PC-3 (cell line): ENCODE measurements around the gene DLGAP1. TPM values are rescaled to one million over a fixed set of nuclear protein-coding genes. Genes with fewer than 3 reads are reported as not detected.

ENCODE experiments used
- ATAC-seq: fragments of 200-7000 bp; cut with Tn5 transposase; 2 replicates; pipeline ENCODE4 v1.9.1; 2020; ENCODE audit warnings: mild to moderate bottlenecking, moderate library complexity
- BruUV-seq: library from RNA; stranded (reverse); fragments of 400-500 nt; replicated peaks from 2 replicates; lab custom pipeline; 2021; lab: Mats Ljungman, UMichigan
- CTCF ChIA-PET: fragments of 300-600 bp; sonication (Branson Sonifier 250); formaldehyde crosslinking; loops from one replicate; lab custom pipeline; 2022; ENCODE audit warnings: antibody characterized with exemption; lab: Charles Lee
- POLR2A ChIA-PET: fragments of 300-600 bp; sonication (Branson Sonifier 250); formaldehyde crosslinking; loops from one replicate; lab custom pipeline; 2022; ENCODE audit warnings: antibody characterized with exemption; ENCODE audit not compliant: unreplicated experiment; lab: Charles Lee
- DNase-seq: peaks from one replicate; pipeline ENCODE4 v3.0.0-alpha.2; 2015
- H2AFZ ChIP-seq: fragments of 300-600 bp; sonication (generic); 2 replicates; pipeline ENCODE4 v1.6.0; 2016; ENCODE audit warnings: antibody characterized with exemption, low read length
- H3F3A ChIP-seq: fragments of 300-600 bp; sonication (generic); one replicate; pipeline ENCODE4 v1.6.0; 2017; ENCODE audit warnings: antibody characterized with exemption, low read length, control low read depth, mild to moderate bottlenecking; ENCODE audit not compliant: unreplicated experiment
- H3K27ac ChIP-seq: fragments of 300-600 bp; sonication (generic); 2 replicates; pipeline ENCODE4 v1.5.1; 2016; ENCODE audit warnings: mild to moderate bottlenecking, low read length
- H3K27me3 ChIP-seq: fragments of 300-600 bp; sonication (generic); 2 replicates; pipeline ENCODE4 v1.6.1; 2016; ENCODE audit warnings: low read length, mixed read lengths
- H3K36me3 ChIP-seq: fragments of 300-600 bp; sonication (generic); 2 replicates; pipeline ENCODE4 v1.6.1; 2016; ENCODE audit warnings: low read depth, mixed run types, low read length, mixed read lengths
- H3K4me1 ChIP-seq: fragments of 300-600 bp; sonication (generic); 2 replicates; pipeline ENCODE4 v1.5.1; 2016; ENCODE audit warnings: low read length; ENCODE audit not compliant: insufficient read depth
- H3K4me2 ChIP-seq: fragments of 300-600 bp; sonication (generic); 2 replicates; pipeline ENCODE4 v1.6.0; 2016; ENCODE audit warnings: low read length
- H3K4me3 ChIP-seq: fragments of 300-600 bp; sonication (generic); 2 replicates; pipeline ENCODE4 v1.5.1; 2016; ENCODE audit warnings: mild to moderate bottlenecking, low read length, mixed read lengths
- H3K79me2 ChIP-seq: fragments of 300-600 bp; sonication (generic); 2 replicates; pipeline ENCODE4 v1.6.1; 2017; ENCODE audit warnings: low read length, mixed read lengths
- H3K9ac ChIP-seq: fragments of 300-600 bp; sonication (generic); 2 replicates; pipeline ENCODE4 v1.6.0; 2016; ENCODE audit warnings: mild to moderate bottlenecking, low read length
- H3K9me2 ChIP-seq: fragments of 300-600 bp; sonication (generic); replicated peaks from 2 replicates; pipeline ENCODE4 v1.6.1; 2016; ENCODE audit warnings: mixed run types, low read length, mixed read lengths
- H3K9me3 ChIP-seq: fragments of 300-600 bp; sonication (generic); 2 replicates; pipeline ENCODE4 v1.6.1; 2016; ENCODE audit warnings: low read length, mixed read lengths
- H4K20me1 ChIP-seq: fragments of 300-600 bp; sonication (generic); 2 replicates; pipeline ENCODE4 v1.6.1; 2016; ENCODE audit warnings: low read length, mixed read lengths
- EZH2 ChIP-seq: fragments of 300-600 bp; sonication (generic); IDR thresholded peaks from one replicate; pipeline ENCODE4 v1.6.1; 2017; ENCODE audit warnings: antibody characterized with exemption, mild to moderate bottlenecking, low read length; ENCODE audit not compliant: unreplicated experiment
- EZH2phosphoT487 ChIP-seq: fragments of 300-600 bp; sonication (generic); IDR thresholded peaks from 2 replicates; pipeline ENCODE4 v1.6.1; 2018; ENCODE audit warnings: mild to moderate bottlenecking, antibody characterized with exemption, low read length, borderline replicate concordance
- intact Hi-C: fragments of 100-400 bp; cut with micrococcal nuclease; formaldehyde crosslinking; loops from 2 replicates; pipeline ENCODE4 v1.9.0; 2023
- total RNA-seq: library from RNA; depleted of rRNA; stranded (reverse); fragments of >200 nt; gene quantifications from 2 replicates; pipeline ENCODE4 v1.2.3, GENCODE V29; 2014
- TF ChIP-seq, protein P1 (sequence below): fragments of 300-600 bp; sonication (generic); conservative IDR thresholded peaks from 2 replicates; pipeline ENCODE4 v1.5.1; 2017; ENCODE audit warnings: antibody characterized with exemption, low read depth, mild to moderate bottlenecking, low read length

Gene DLGAP1
- total RNA-seq, 1 experiment from 2014 or later = not detected

DNA sequence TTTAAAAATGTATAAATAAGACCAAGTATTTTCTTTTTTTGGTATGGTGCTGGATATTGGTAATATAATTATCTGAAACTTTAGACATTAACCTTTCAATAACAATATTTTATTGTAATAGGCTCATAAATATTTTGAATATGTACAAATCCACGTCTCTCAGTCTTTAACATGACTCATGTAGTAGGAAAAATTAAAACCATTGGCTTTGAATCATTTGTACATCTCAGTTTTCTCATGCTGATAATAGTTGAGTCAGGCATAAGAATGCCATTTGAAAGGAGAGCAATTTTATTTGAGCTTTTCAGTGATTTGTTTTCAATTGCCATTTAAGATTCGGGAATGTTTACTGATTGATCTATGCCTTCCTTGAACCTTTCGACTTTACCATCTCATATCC lies 640.3 kb downstream of the DLGAP1 start:
- intact Hi-C loops = no loop called here
- H3K9me2 ChIP-seq = no peaks in the 10 kb centered on the region
- H3F3A ChIP-seq = no peaks in the 10 kb centered on the region
- no peaks in the 10 kb centered on the region for H3K36me3 ChIP-seq
- no peak overlapping the region for H3K9ac ChIP-seq
- ATAC-seq = no peak
- H3K9me3 ChIP-seq = no peaks in the 10 kb centered on the region
- H3K4me3 ChIP-seq = no peak overlapping the region
- no peaks in the 10 kb centered on the region for H3K79me2 ChIP-seq
- peak; percentile 24 for DNase-seq
- H2AFZ ChIP-seq = no peak overlapping the region
- ChIA-PET CTCF (no interaction called here), POLR2A (no interaction called here)
- no peak overlapping the region for H3K4me2 ChIP-seq
- no TSS peak for BruUV-seq
- TF ChIP-seq EZH2phosphoT487 = no peak
- TF ChIP-seq EZH2 = no peak
- TF ChIP-seq, protein P1, sequence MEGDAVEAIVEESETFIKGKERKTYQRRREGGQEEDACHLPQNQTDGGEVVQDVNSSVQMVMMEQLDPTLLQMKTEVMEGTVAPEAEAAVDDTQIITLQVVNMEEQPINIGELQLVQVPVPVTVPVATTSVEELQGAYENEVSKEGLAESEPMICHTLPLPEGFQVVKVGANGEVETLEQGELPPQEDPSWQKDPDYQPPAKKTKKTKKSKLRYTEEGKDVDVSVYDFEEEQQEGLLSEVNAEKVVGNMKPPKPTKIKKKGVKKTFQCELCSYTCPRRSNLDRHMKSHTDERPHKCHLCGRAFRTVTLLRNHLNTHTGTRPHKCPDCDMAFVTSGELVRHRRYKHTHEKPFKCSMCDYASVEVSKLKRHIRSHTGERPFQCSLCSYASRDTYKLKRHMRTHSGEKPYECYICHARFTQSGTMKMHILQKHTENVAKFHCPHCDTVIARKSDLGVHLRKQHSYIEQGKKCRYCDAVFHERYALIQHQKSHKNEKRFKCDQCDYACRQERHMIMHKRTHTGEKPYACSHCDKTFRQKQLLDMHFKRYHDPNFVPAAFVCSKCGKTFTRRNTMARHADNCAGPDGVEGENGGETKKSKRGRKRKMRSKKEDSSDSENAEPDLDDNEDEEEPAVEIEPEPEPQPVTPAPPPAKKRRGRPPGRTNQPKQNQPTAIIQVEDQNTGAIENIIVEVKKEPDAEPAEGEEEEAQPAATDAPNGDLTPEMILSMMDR = no peak
- no peaks in the 10 kb centered on the region for H4K20me1 ChIP-seq
- H3K4me1 ChIP-seq = no peaks in the 10 kb centered on the region
- H3K27me3 ChIP-seq = peaks cover 18% of the 10 kb centered on the region; the same call in 1 of the 2 replicates
- no peak overlapping the region for H3K27ac ChIP-seq

DNA sequence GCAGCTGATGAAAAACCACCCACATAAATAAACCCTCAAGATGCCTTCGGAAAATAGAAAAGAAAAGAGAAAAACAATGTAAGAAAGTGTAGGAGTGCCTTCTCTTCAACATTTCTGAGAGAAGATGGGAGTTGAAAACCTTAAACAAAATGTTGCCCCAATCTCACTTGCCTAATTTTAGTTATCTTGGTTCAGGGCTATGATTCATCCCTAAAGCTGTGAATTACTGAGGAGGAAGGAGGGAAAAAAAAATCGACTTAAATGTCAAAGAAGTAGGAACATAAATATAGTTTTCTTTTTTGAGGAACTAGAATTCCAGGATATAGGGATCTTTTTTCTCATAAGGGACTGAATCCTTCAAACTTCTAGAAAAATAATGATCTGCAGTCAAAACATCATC lies 644.8 kb downstream of the DLGAP1 start:
- TF ChIP-seq EZH2phosphoT487 (no peak), EZH2 (no peak)
- TF ChIP-seq, protein P1 = no peak
- Histone ChIP-seq H3K27me3 (peaks cover 34% of the 10 kb centered on the region), H3K4me1 (no peaks in the 10 kb centered on the region), H2AFZ (no peak overlapping the region), H3K9me3 (no peaks in the 10 kb centered on the region), H3K4me3 (no peak overlapping the region), H3K36me3 (no peaks in the 10 kb centered on the region), H3K9me2 (no peaks in the 10 kb centered on the region), H3K79me2 (no peaks in the 10 kb centered on the region), H4K20me1 (no peaks in the 10 kb centered on the region), H3K27ac (no peak overlapping the region), H3F3A (no peaks in the 10 kb centered on the region), H3K4me2 (no peak overlapping the region), H3K9ac (no peak overlapping the region)
- ChIA-PET POLR2A (no interaction called here), CTCF (no interaction called here)
- ATAC-seq (no peak), DNase-seq (no peak)
- no TSS peak for BruUV-seq
- intact Hi-C loops = no loop called here

DNA sequence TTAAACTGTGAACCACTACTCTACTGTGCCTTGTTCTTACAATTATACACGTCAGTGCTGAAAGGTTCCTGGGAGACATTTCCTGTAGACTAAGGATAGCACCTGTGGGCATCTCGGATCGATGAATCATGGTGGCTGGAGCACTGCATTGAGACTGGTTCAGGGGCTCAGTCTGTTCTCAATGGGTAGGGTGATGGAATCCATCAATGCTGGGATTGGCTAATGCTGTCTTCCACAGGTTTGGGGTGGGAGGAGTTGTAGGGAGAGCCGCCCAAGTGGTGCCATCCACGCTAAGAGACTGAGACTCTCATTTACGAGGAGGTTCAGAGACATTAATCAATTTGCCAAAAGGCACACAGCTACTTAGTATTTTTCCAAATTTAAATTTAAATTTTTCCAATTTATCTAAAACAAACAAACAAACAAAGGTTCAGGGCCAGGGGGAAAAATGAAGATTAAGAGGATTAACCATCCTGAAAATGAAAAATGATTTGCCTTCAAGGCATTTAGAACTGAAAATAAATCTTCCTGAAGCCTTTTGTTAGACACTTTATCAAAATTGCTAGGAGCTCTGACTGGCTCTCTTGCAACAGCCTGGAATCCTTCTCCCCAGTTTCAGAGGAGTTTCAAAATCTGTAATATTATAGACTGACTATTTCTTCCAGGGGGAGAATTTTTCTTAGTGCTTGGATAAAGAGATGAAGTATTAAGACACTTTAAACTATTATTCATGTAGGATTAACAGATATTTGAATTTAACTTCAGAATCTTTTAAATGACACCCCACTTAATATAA lies 645.9 kb downstream of the DLGAP1 start:
- H3K9ac ChIP-seq = no peak overlapping the region
- H3K9me2 ChIP-seq = no peaks in the 10 kb centered on the region
- no peaks in the 10 kb centered on the region for H3K9me3 ChIP-seq
- no peaks in the 10 kb centered on the region for H3K4me1 ChIP-seq
- H2AFZ ChIP-seq = no peak overlapping the region
- H3K27me3 ChIP-seq = peaks cover 45% of the 10 kb centered on the region
- TF ChIP-seq, protein P1 = no peak
- TF ChIP-seq EZH2phosphoT487 = no peak
- no peak for TF ChIP-seq EZH2
- H3K79me2 ChIP-seq = no peaks in the 10 kb centered on the region
- DNase-seq = no peak
- H3F3A ChIP-seq = no peaks in the 10 kb centered on the region
- H4K20me1 ChIP-seq = no peaks in the 10 kb centered on the region
- POLR2A ChIA-PET = no interaction called here
- no peak for ATAC-seq
- no TSS peak for BruUV-seq
- H3K27ac ChIP-seq = no peak overlapping the region
- CTCF ChIA-PET = no interaction called here
- no peaks in the 10 kb centered on the region for H3K36me3 ChIP-seq
- H3K4me3 ChIP-seq = no peak overlapping the region
- no peak overlapping the region for H3K4me2 ChIP-seq
- intact Hi-C loops = no loop called here
